Endodermal cell (in vitro differentiated cells): ENCODE data around the gene SYNGR4. TPM values are rescaled to one million over a fixed set of nuclear protein-coding genes. Genes with fewer than 3 reads are reported as not detected.
"Not testable (repeated sequence)": the region's sequence is repeated elsewhere in the genome, so short reads cannot be mapped to it uniquely, and the experiment has no call there.

Experiments
- DNase-seq: peaks from one replicate; pipeline ENCODE4 v3.0.0-alpha.2; 2017
- H3K27ac ChIP-seq: 2 replicates; pipeline ENCODE4 v1.5.1; 2013; ENCODE audit warnings: mild to moderate bottlenecking, low read depth, low read length, moderate library complexity
- H3K27me3 ChIP-seq: 2 replicates; pipeline ENCODE4 v1.6.1; 2013; ENCODE audit warnings: mild to moderate bottlenecking, low read length, moderate library complexity; ENCODE audit not compliant: insufficient read depth, control insufficient read depth, poor library complexity, severe bottlenecking
- H3K36me3 ChIP-seq: 2 replicates; pipeline ENCODE4 v1.7.0; 2013; ENCODE audit warnings: mild to moderate bottlenecking, low read length, moderate library complexity; ENCODE audit not compliant: control insufficient read depth, insufficient read depth
- H3K4me1 ChIP-seq: one replicate; pipeline ENCODE4 v1.7.0; 2013; ENCODE audit warnings: low read length; ENCODE audit not compliant: control insufficient read depth, insufficient read depth
- H3K4me3 ChIP-seq: 2 replicates; pipeline ENCODE4 v1.5.1; 2013; ENCODE audit warnings: mild to moderate bottlenecking, low read length, moderate library complexity
- H3K9ac ChIP-seq: 2 replicates; pipeline ENCODE4 v1.6.1; 2013; ENCODE audit warnings: mild to moderate bottlenecking, low read length, moderate library complexity; ENCODE audit not compliant: poor library complexity, severe bottlenecking; ENCODE audit errors: extremely low read depth
- H3K9me3 ChIP-seq: 2 replicates; pipeline ENCODE4 v1.6.1; 2013; ENCODE audit warnings: mild to moderate bottlenecking, low read length, moderate library complexity; ENCODE audit not compliant: control insufficient read depth
- H3K27ac Mint-ChIP-seq: 2 replicates; pipeline ENCODE4 v1.8.0; 2020; ENCODE audit warnings: mixed read lengths
- H3K27me3 Mint-ChIP-seq: 2 replicates; pipeline ENCODE4 v1.8.0; 2021; ENCODE audit warnings: mild to moderate bottlenecking, mixed read lengths; ENCODE audit not compliant: insufficient read depth
- H3K36me3 Mint-ChIP-seq: 2 replicates; pipeline ENCODE4 v1.8.0; 2020; ENCODE audit warnings: low read depth, mixed read lengths
- H3K4me1 Mint-ChIP-seq: 2 replicates; pipeline ENCODE4 v1.8.0; 2020; ENCODE audit warnings: mixed read lengths
- H3K4me3 Mint-ChIP-seq: 2 replicates; pipeline ENCODE4 v1.8.0; 2020; ENCODE audit warnings: mild to moderate bottlenecking, moderate library complexity, mixed read lengths
- H3K9me3 Mint-ChIP-seq: 2 replicates; pipeline ENCODE4 v1.8.0; 2020; ENCODE audit warnings: mild to moderate bottlenecking, mixed read lengths
- WGBS, 2 experiments: methylation state at CpG; one replicate each; pipeline versions ENCODE4 v1.1.5 to v1.1.7; 2013; ENCODE audit warnings: missing lambda C conversion rate in 2 of 2, mixed read lengths in 1 of 2; ENCODE audit not compliant: insufficient coverage in 1 of 2, insufficient read length in 1 of 2; 5-methylcytosine and 5-hydroxymethylcytosine counted together
- long read RNA-seq, 4 experiments: library from polyadenylated mRNA in 2 of 4; library from RNA in 1 of 4; library from capped mRNA in 1 of 4; stranded (forward) in 3 of 4; unstranded in 1 of 4; transcript quantifications; one replicate each; pipeline ENCODE4 v2.0.0, GENCODE V29; 2020 to 2021; ENCODE audit warnings: inconsistent platforms in 1 of 4
- polyA plus RNA-seq, 2 experiments: library from polyadenylated mRNA; stranded (reverse); fragments of 50-300 nt; gene quantifications; one replicate each; pipeline ENCODE4 v1.2.3, GENCODE V29; 2013
- total RNA-seq, 2 donors: library from RNA; stranded (reverse); fragmentation: NEBNext Ultra II Directional in 1 of 2; extraction: Animal tissue kit (Norgen Biotek cat#: 25700) in 1 of 2; gene quantifications; 2 replicates in 1 of 2; 3 replicates in 1 of 2; pipeline ENCODE4 v1.2.1, GENCODE V29; 2021
- TF ChIP-seq, protein P1 (sequence below): fragments of 200-600 bp; sonication (generic); conservative IDR thresholded peaks from 2 replicates; pipeline ENCODE4 v1.5.0; 2021; ENCODE audit warnings: antibody characterized with exemption, mild to moderate bottlenecking

Gene SYNGR4
- not detected for total RNA-seq
- 0.96 TPM for polyA plus RNA-seq (2013, experiment 1 of 2)
- polyA plus RNA-seq (2013, experiment 2 of 2): not detected
- long read RNA-seq, experiment 1: 0 reads
- long read RNA-seq, experiment 2: 0 reads
- long read RNA-seq, experiment 3: 0 reads
- long read RNA-seq, experiment 4, partial matches to known transcripts: 0 of 1 reads
- long read RNA-seq, experiment 4, other reads (novel, unspliced or antisense): 1 of 1 reads

DNA sequence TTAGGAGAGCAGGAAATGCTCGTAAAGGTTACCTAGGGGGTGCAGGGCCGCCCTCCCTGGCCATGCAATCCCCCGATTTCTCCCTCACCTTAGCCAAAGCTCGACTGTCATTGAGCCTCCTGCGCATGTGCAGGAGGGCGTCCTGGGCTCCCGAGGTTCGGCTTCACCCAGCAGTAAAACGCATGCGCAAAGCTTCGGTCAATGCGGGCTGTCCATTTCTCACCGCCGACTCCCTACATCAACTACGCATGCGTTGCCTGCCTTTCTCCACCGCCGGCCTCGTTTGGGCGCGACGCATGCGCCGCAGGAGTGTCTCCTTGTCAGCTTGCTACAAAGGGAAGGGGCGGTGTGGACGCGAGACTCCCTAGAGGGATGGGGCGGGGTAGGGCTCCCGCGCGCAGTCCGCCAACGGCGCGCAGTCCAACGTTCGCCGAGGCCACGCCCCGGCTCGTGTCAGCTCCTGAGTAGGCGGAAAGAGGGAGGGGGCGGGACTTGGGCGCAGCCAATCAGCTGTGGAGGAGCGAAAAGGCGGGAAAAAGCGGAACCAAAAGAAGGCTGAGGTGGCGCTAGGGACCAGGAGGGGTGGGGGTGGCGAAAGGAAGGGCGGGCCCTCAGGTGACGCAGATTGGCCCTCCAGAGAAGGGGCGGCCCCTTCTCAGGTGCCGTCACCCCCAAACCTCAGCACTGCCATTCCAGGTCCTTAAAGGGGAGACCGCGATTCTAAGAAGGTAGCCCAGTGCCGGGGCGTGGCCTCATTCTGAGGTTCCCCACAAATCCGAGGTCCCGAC is at the start of gene SYNGR4, which contains the start of gene TMEM143:
Gene SYNGR4, plus strand, starts transcription at position 558 of the 788 bp plus-strand sequence. CDS start 1,476 bp downstream, outside the sequence.
Gene TMEM143, minus strand, starts transcription at position 131 of the 788 bp plus-strand sequence. Its CDS starts 20 bp downstream, at position 111.
- Mint-ChIP-seq H3K27ac (peak within 1 kb of the TSS; percentile 97), H3K27me3 (peaks cover 5% of the 10 kb centered on the region), H3K9me3 (no peaks in the 10 kb centered on the region), H3K4me3 (peak within 1 kb of the TSS; percentile 72), H3K4me1 (no peaks in the 10 kb centered on the region), H3K36me3 (no peaks in the 10 kb centered on the region)
- H3K4me3 ChIP-seq: peak within 1 kb of the TSS; percentile 86
- H3K9ac ChIP-seq: peak within 1 kb of the TSS; percentile 52
- WGBS, 2 experiments: 4 to 13% methylated on average over 20 to 59 of the region's 59 CpGs
- H3K27me3 ChIP-seq: no peaks in the 10 kb centered on the region
- no peaks in the 10 kb centered on the region for H3K9me3 ChIP-seq
- TF ChIP-seq, protein P1, sequence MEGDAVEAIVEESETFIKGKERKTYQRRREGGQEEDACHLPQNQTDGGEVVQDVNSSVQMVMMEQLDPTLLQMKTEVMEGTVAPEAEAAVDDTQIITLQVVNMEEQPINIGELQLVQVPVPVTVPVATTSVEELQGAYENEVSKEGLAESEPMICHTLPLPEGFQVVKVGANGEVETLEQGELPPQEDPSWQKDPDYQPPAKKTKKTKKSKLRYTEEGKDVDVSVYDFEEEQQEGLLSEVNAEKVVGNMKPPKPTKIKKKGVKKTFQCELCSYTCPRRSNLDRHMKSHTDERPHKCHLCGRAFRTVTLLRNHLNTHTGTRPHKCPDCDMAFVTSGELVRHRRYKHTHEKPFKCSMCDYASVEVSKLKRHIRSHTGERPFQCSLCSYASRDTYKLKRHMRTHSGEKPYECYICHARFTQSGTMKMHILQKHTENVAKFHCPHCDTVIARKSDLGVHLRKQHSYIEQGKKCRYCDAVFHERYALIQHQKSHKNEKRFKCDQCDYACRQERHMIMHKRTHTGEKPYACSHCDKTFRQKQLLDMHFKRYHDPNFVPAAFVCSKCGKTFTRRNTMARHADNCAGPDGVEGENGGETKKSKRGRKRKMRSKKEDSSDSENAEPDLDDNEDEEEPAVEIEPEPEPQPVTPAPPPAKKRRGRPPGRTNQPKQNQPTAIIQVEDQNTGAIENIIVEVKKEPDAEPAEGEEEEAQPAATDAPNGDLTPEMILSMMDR: no peak
- no peaks in the 10 kb centered on the region for H3K36me3 ChIP-seq
- H3K27ac ChIP-seq: peak within 1 kb of the TSS; percentile 40
- no peaks in the 10 kb centered on the region for H3K4me1 ChIP-seq
- DNase-seq: peak; percentile 100

- Histone ChIP-seq H3K27ac (no peak overlapping the region), H3K9me3 (no peaks in the 10 kb centered on the region), H3K4me3 (no peak overlapping the region), H3K9ac (no peak overlapping the region), H3K36me3 (no peaks in the 10 kb centered on the region), H3K27me3 (no peaks in the 10 kb centered on the region), H3K4me1 (no peaks in the 10 kb centered on the region)
- 80 to 93% methylated on average over 1 to 7 of the region's 7 CpGs for WGBS, 2 experiments
- H3K36me3 Mint-ChIP-seq: no peaks in the 10 kb centered on the region
- TF ChIP-seq, protein P1: no peak
- no peak overlapping the region for H3K27ac Mint-ChIP-seq
- H3K9me3 Mint-ChIP-seq: no peaks in the 10 kb centered on the region
- H3K4me1 Mint-ChIP-seq: peaks cover 3% of the 10 kb centered on the region
- DNase-seq: no peak
- H3K4me3 Mint-ChIP-seq: no peak overlapping the region
- peaks cover 27% of the 10 kb centered on the region for H3K27me3 Mint-ChIP-seq
These were observed 48.5 kb upstream of the SYNGR4 start for GRCh38 chr19:48315712-48316111.

GRCh38 chr19:48317708-48317960 is 46.5 kb upstream of the SYNGR4 start:
- WGBS, 2 experiments: 85 to 90% methylated on average over 7 to 9 of the region's 9 CpGs
- not testable (repeated sequence) for H3K27ac Mint-ChIP-seq

More at GRCh38 chr19:48317708-48317960, 46.5 kb upstream of the SYNGR4 start:
- not testable (repeated sequence) for H3K36me3 Mint-ChIP-seq, H3K9me3 Mint-ChIP-seq, H3K4me1 ChIP-seq, H3K4me3 Mint-ChIP-seq, H3K36me3 ChIP-seq, DNase-seq, H3K9me3 ChIP-seq, H3K27me3 ChIP-seq, H3K4me3 ChIP-seq, H3K9ac ChIP-seq, H3K4me1 Mint-ChIP-seq
- peaks cover 14% of the 10 kb centered on the region for H3K27me3 Mint-ChIP-seq
- H3K27ac ChIP-seq: peak overlapping the region; percentile 49
